Mucosa of stomach (tissue), 1 donor: ENCODE data around the gene SLIT2.

Experiments
- H3K27me3 ChIP-seq: one replicate; pipeline ENCODE4 v1.7.0; 2013; ENCODE audit warnings: mild to moderate bottlenecking, low read length; ENCODE audit not compliant: control insufficient read depth, insufficient read depth
- H3K36me3 ChIP-seq: one replicate; pipeline ENCODE4 v1.7.0; 2013; ENCODE audit warnings: low read length; ENCODE audit not compliant: control insufficient read depth, insufficient read depth
- H3K4me1 ChIP-seq: one replicate; pipeline ENCODE4 v1.7.0; 2013; ENCODE audit warnings: mild to moderate bottlenecking, low read length; ENCODE audit not compliant: control insufficient read depth, insufficient read depth
- H3K4me3 ChIP-seq: one replicate; pipeline ENCODE4 v1.7.0; 2013; ENCODE audit warnings: low read length
- H3K9ac ChIP-seq: one replicate; pipeline ENCODE4 v1.7.0; 2013; ENCODE audit warnings: mild to moderate bottlenecking, low read length, moderate library complexity
- H3K9me3 ChIP-seq: one replicate; pipeline ENCODE4 v1.7.0; 2013; ENCODE audit warnings: mild to moderate bottlenecking, low read length, moderate library complexity; ENCODE audit not compliant: control insufficient read depth
- donor health status: Pancreatic carcinoma.

Gene SLIT2

DNA sequence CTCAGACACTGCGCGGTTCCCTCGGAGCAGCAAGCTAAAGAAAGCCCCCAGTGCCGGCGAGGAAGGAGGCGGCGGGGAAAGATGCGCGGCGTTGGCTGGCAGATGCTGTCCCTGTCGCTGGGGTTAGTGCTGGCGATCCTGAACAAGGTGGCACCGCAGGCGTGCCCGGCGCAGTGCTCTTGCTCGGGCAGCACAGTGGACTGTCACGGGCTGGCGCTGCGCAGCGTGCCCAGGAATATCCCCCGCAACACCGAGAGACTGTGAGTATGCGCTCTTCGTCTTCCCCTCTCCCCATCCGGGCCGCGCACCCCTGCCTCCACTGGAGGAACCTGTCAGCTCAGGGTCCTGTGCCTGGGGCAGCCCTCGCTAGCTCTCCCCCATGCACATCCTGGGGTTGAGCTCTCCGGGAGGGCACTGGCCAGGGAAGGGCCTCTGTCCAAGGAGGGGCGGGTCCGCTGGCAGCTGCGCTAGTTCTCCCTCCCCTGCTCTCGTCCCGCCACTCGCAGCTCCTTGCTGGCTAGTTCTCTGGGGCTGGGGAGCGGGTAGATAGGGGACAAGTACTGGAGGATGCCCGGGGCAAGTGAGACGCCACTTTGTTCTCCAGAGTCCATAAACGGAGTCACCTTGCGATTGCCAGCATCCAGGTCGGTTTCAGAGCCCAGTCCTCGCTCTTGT lies 2.2 kb downstream of the SLIT2 start:
- Histone ChIP-seq H3K4me1 (peaks cover 9% of the 10 kb centered on the region), H3K27me3 (peaks cover 39% of the 10 kb centered on the region), H3K36me3 (no peaks in the 10 kb centered on the region), H3K9ac (no peak overlapping the region), H3K9me3 (no peaks in the 10 kb centered on the region), H3K4me3 (no peak overlapping the region)

GRCh38 chr4:20254511-20255250 lies 3.0 kb downstream of the SLIT2 start:
- Histone ChIP-seq H3K4me1 (peaks cover 9% of the 10 kb centered on the region), H3K4me3 (no peak overlapping the region), H3K27me3 (peaks cover 39% of the 10 kb centered on the region), H3K36me3 (no peaks in the 10 kb centered on the region), H3K9me3 (no peaks in the 10 kb centered on the region), H3K9ac (no peak overlapping the region)

DNA sequence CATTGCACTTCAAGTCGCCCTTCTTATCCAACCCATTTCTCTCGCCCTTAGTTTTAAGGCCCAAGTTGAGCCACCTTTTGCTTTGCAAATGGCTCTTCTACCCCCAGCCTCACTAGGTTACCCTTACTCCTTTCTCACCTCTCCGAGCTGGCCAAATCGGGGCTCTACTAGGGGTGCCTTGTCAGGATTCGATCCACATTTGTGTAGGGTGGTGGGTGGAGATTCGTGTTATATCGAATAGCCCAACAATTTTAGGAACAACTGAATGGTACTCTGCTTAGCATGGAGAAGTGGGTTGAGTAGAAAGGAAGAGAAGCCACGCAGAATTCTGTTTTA lies 3.5 kb downstream of the SLIT2 start:
- Histone ChIP-seq H3K9ac (no peak overlapping the region), H3K4me1 (peaks cover 9% of the 10 kb centered on the region), H3K27me3 (peaks cover 39% of the 10 kb centered on the region), H3K9me3 (no peaks in the 10 kb centered on the region), H3K4me3 (no peak overlapping the region), H3K36me3 (no peaks in the 10 kb centered on the region)

GRCh38 chr4:20255823-20256222 lies 4.1 kb downstream of the SLIT2 start:
- Histone ChIP-seq H3K9me3 (no peaks in the 10 kb centered on the region), H3K4me3 (no peak overlapping the region), H3K9ac (no peak overlapping the region), H3K36me3 (no peaks in the 10 kb centered on the region), H3K4me1 (peaks cover 9% of the 10 kb centered on the region), H3K27me3 (peaks cover 39% of the 10 kb centered on the region)

GRCh38 chr4:20256381-20256881 lies 4.7 kb downstream of the SLIT2 start:
- no peak overlapping the region for H3K4me3 ChIP-seq
- no peaks in the 10 kb centered on the region for H3K36me3 ChIP-seq
- H3K27me3 ChIP-seq, result peaks cover 39% of the 10 kb centered on the region
- H3K9ac ChIP-seq, result no peak overlapping the region
- no peaks in the 10 kb centered on the region for H3K9me3 ChIP-seq
- peaks cover 9% of the 10 kb centered on the region for H3K4me1 ChIP-seq

- Histone ChIP-seq H3K4me1 (no peaks in the 10 kb centered on the region), H3K27me3 (peaks cover 12% of the 10 kb centered on the region), H3K4me3 (no peak overlapping the region), H3K36me3 (no peaks in the 10 kb centered on the region), H3K9ac (no peak overlapping the region), H3K9me3 (no peaks in the 10 kb centered on the region)
Observed at GRCh38 chr4:20259707-20260106, 8.0 kb downstream of the SLIT2 start.

GRCh38 chr4:20260821-20261220 lies 9.1 kb downstream of the SLIT2 start:
- no peak overlapping the region for H3K9ac ChIP-seq
- H3K9me3 ChIP-seq, result no peaks in the 10 kb centered on the region
- H3K4me1 ChIP-seq, result no peaks in the 10 kb centered on the region
- H3K27me3 ChIP-seq, result peaks cover 3% of the 10 kb centered on the region
- no peaks in the 10 kb centered on the region for H3K36me3 ChIP-seq
- no peak overlapping the region for H3K4me3 ChIP-seq

GRCh38 chr4:20262221-20262620 lies 10.5 kb downstream of the SLIT2 start:
- no peak overlapping the region for H3K9ac ChIP-seq
- no peaks in the 10 kb centered on the region for H3K9me3 ChIP-seq
- no peaks in the 10 kb centered on the region for H3K27me3 ChIP-seq
- H3K4me1 ChIP-seq, result no peaks in the 10 kb centered on the region
- no peaks in the 10 kb centered on the region for H3K36me3 ChIP-seq
- H3K4me3 ChIP-seq, result no peak overlapping the region

- H3K27me3 ChIP-seq, result no peaks in the 10 kb centered on the region
- no peaks in the 10 kb centered on the region for H3K4me1 ChIP-seq
- H3K4me3 ChIP-seq, result no peak overlapping the region
- H3K36me3 ChIP-seq, result no peaks in the 10 kb centered on the region
- no peaks in the 10 kb centered on the region for H3K9me3 ChIP-seq
- H3K9ac ChIP-seq, result no peak overlapping the region
Observed at GRCh38 chr4:20264688-20265087, 13.0 kb downstream of the SLIT2 start.

GRCh38 chr4:20265726-20266125 lies 14.0 kb downstream of the SLIT2 start:
- Histone ChIP-seq H3K9ac (no peak overlapping the region), H3K27me3 (no peaks in the 10 kb centered on the region), H3K4me1 (no peaks in the 10 kb centered on the region), H3K9me3 (no peaks in the 10 kb centered on the region), H3K36me3 (no peaks in the 10 kb centered on the region), H3K4me3 (no peak overlapping the region)

DNA sequence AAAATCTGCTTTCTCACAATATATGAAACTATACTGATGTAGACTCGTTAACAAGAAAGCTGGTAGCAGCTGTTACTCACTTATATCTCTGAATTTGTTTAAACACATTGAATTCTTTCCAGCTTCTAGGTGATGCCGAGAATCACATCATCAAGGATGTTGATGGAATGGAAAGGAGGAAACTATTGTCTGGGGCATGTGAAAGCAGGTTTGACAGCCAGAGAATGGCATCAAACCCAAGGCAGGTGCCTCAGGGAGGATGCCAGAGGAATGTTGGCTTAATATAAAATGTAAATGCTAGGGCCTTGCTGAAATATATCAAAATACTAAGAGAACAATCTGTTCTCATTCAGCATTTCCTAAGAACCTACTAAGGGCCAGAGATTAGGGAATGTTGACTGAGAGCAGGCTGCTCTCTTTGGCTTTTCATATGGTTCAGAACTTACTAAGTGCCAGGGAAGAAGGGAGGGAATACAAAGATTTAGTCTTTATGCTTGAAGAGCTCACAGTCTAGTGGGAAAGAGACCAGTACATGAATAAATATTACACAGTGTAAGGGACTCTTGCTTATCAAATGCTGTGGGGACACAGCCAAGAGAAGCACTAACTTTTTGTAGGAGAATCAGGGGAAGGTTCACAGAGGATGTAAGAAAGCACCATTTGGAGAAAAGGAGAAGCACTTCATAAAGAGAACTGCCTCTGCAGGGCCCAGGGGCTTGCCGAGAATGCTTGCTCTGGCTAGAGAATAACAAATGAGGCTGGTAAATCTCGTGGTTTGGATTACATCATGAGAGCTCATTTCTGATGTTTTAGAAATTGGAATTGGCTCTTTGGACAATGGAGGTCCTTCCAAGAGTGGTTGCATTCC lies 14.7 kb downstream of the SLIT2 start:
- no peaks in the 10 kb centered on the region for H3K4me1 ChIP-seq
- no peaks in the 10 kb centered on the region for H3K9me3 ChIP-seq
- no peak overlapping the region for H3K9ac ChIP-seq
- H3K27me3 ChIP-seq, result no peaks in the 10 kb centered on the region
- H3K36me3 ChIP-seq, result no peaks in the 10 kb centered on the region
- H3K4me3 ChIP-seq, result no peak overlapping the region

- Histone ChIP-seq H3K27me3 (no peaks in the 10 kb centered on the region), H3K4me3 (no peak overlapping the region), H3K9me3 (no peaks in the 10 kb centered on the region), H3K9ac (no peak overlapping the region), H3K4me1 (no peaks in the 10 kb centered on the region), H3K36me3 (no peaks in the 10 kb centered on the region)
Observed at GRCh38 chr4:20268028-20268427, 16.3 kb downstream of the SLIT2 start.
